Posterior vena cava (tissue), 2 donors: ENCODE data around the gene WT1. TPM values are rescaled to one million over a fixed set of nuclear protein-coding genes. Genes with fewer than 3 reads are reported as not detected.

ENCODE experiments used
- DNase-seq: peaks from one replicate; pipeline ENCODE4 v3.0.0-alpha.2; 2020; ENCODE audit warnings: low spot score
- intact Hi-C, 2 donors: fragments of 100-400 bp; cut with DNase I; formaldehyde crosslinking; loops; one replicate each; pipeline versions ENCODE4 v1.14.1 to v1.14.2; 2022 to 2023
- total RNA-seq, 2 donors: library from RNA; stranded (reverse); fragmentation: NEBNext Ultra II Directional; extraction: Animal tissue kit (Norgen Biotek cat#: 25700); gene quantifications; one replicate each; pipeline ENCODE4 v1.2.1, GENCODE V29; 2021
- donor health status: DM: yes; HTN: yes; CAD: no.
- donor health status: DM: yes; HTN: yes; CAD: no.

The WT1 gene
- total RNA-seq, 2 donors from 2014 or later, result 1.4 to 3.4 TPM

DNA sequence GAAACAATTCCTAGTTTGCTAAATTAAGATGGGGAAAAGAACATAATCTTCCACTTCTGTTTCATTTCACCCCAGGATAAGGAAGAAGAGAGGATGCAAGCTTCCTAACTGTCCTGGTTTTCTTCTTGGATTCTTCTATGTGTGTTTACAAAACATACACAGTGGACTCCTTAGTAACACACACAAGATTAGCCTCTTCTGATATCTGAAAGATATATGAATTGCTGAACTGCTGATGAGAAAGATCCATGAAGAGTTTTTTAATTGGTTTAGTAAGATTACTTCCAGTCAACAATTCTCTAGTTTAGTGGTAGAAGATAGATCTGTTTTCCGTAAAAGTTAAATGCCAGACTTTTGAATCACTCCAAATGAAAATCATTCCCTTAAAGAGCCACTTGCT lies 86.8 kb downstream of the WT1 start:
- intact Hi-C loops, result no loop called here
- no peak for DNase-seq

DNA sequence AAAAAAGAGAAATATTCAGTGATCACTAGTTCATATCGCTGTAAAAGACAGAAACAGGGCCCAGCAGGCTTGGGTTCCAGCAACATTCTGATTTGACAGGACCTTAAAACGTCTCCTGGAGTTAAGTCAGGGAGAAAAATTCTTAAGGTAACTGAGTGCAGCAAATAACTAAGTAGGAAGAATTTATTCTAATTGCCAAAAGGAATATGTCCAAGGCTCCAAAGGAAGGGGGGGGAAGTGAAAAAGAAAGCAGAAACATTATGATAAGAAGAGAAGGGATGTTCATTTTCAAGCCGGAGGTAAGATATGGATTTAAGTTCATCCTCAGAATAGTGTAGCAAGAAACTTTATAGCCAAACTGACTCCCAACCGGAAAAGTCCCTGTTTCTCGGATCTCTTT lies 90.4 kb downstream of the WT1 start:
- intact Hi-C loops, result no loop called here
- no peak for DNase-seq

DNA sequence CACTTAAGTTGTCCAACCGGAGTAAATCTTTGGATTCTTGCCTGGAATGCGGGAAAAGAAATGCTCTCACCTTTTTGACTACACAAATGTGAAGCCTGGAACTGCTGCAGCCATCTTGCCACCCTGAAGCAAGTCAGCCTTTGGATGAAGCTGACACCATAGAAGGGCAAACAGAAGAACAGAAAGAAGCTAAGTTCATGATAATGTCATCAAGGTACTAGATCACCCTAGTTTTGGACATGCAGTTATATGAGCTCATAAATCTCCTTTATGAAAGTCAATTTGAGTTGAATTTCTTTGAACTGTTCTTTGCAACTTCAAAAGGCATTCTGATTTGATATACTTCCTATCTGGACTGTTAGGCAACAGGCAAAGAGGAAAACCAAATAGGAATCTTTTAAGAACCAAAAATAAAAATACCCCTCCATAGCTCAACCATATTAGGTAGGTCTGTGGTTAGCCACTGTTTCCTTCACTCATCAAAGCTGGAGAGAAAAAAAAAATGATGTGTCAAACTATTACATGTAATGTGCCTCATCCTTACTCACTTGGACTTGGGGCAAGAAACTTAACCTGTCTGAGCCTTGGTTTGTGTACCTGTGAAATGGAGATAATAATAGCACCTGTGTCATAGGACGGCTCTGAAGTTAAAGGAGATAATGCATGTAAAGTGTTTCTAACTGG lies 91.9 kb downstream of the WT1 start:
- DNase-seq, result no peak
- intact Hi-C loops, result no loop called here

DNA sequence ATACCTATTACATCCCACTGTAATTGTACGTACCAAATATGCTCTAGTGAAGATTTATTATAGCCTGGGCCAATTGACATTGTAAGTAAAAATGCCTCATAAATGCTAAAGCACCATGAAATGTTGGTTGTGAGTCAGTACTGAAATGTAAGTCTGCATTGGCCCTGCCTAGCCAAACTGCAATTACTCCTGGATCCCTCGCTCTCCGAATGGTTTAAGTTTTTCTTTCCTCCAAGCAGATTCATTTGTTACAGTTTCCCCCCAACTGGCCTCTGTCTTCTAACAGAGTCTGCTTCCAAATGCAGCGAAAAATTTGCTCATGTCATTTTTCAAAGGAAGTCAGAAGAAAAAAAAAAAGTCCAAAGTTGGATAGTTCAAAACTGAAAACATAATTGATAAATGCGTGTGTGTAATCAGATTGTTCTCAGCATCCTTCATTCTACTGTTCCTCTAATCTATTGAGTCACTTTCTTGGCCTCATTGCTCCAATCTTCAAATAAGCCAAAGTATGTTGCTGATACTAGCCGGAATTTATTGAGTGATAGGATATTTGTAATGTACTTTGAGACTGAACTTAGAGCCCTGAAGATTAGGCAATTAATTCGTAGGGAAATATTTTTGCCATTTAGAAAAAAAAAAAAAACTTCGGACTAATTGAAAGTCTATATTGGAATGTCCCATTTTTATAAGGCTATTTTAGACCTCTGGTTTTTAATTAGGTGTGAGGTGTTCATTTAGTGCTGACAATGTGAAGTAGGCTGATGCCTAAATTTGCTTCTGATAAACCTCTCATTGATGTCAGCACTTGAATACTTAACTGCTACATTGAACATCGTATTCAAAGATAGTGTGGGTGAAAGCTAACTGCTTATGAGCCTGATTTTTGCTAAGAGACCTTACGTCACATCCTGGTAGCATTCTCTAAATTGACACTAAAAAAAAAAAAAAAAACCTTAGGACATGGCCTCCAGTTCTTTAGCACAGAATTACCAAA lies 93.4 kb downstream of the WT1 start:
- DNase-seq, result no peak
- intact Hi-C loops, result loop anchor here in 1 of 2 donors (1.0 kb wide), 1 partner anchor 12 kb away; no protein-coding TSS in a partner anchor

DNA sequence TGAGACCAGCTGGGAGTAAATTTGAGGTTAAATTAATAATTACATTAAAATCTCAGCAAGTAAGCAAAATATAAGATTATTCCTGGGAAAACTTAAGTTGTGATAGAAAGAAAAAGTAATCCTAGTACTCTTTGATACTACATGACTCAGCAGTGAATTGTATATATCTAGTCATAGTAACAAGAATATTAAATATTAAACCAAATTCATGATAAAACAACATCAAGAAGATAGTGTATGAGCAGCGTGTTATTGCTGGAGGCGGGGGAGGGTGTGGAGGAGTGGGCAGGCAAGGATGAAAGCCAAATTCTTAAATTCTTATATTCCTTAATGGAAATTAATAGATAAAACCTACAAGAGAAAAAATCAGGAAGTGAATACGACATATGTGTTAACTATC lies 95.2 kb downstream of the WT1 start:
- DNase-seq, result no peak
- intact Hi-C loops, result no loop called here

Other genes with a start within 250 kb of the WT1 start
- gene EIF3M, start 148.3 kb upstream of the WT1 start, total RNA-seq, result 100 to 1,000 TPM; 125 to 145 TPM